HepG2 (cell line): Measurements from ENCODE around the gene ANKRD35. TPM values are rescaled to one million over a fixed set of nuclear protein-coding genes. Genes with fewer than 3 reads are reported as not detected.
A peak's percentile ranks its signal among the peaks of the same experiment; 100 is the strongest.

ENCODE experiments used
- ASH2L ChIP-seq: fragments of 300-600, 200-600 bp; sonication (generic); IDR thresholded peaks from 2 replicates; pipeline ENCODE4 v1.7.0; 2017; ENCODE audit warnings: low read depth, mild to moderate bottlenecking, moderate library complexity, mixed read lengths, low read length; ENCODE audit not compliant: insufficient read length
- BRF2 ChIP-seq: sonication (generic); formaldehyde crosslinking; IDR thresholded peaks from 2 replicates; pipeline ENCODE4 v1.8.1; 2022; ENCODE audit warnings: mild to moderate bottlenecking, missing genetic modification reagents
- CREBL2 ChIP-seq: sonication (generic); formaldehyde crosslinking; IDR thresholded peaks from 2 replicates; pipeline ENCODE4 v1.8.1; 2023; ENCODE audit warnings: missing genetic modification reagents, mild to moderate bottlenecking, borderline replicate concordance
- DNMT1 ChIP-seq: sonication (generic); formaldehyde crosslinking; IDR thresholded peaks from 2 replicates; pipeline ENCODE4 v1.5.1; 2020; ENCODE audit warnings: mild to moderate bottlenecking, missing genetic modification reagents
- FOXC1 ChIP-seq: sonication (generic); formaldehyde crosslinking; IDR thresholded peaks from 2 replicates; pipeline ENCODE4 v1.8.0; 2022; ENCODE audit warnings: mild to moderate bottlenecking, missing genetic modification reagents, borderline replicate concordance
- HOXA5 ChIP-seq: sonication (generic); formaldehyde crosslinking; IDR thresholded peaks from 2 replicates; pipeline ENCODE4 v1.4.0; 2020; ENCODE audit warnings: missing genetic modification reagents
- IKZF5 ChIP-seq: IDR thresholded peaks from 2 replicates; pipeline ENCODE4 v1.6.1; 2018; ENCODE audit warnings: missing genetic modification reagents, mild to moderate bottlenecking, missing compliant biosample characterization
- JUNB ChIP-seq: sonication (generic); formaldehyde crosslinking; IDR thresholded peaks from 2 replicates; pipeline ENCODE4 v1.8.0; 2022; ENCODE audit warnings: missing genetic modification reagents, mild to moderate bottlenecking, borderline replicate concordance
- KDM2A ChIP-seq: sonication (generic); formaldehyde crosslinking; IDR thresholded peaks from 2 replicates; pipeline ENCODE4 v1.4.0; 2020; ENCODE audit warnings: low read depth, missing genetic modification reagents, borderline replicate concordance
- KDM5B ChIP-seq: sonication (generic); formaldehyde crosslinking; IDR thresholded peaks from 2 replicates; pipeline ENCODE4 v1.4.0; 2020; ENCODE audit warnings: missing genetic modification reagents, mild to moderate bottlenecking, borderline replicate concordance
- KLF12 ChIP-seq: sonication (generic); formaldehyde crosslinking; IDR thresholded peaks from 2 replicates; pipeline ENCODE4 v1.4.0; 2020; ENCODE audit warnings: missing genetic modification reagents, borderline replicate concordance
- KLF9 ChIP-seq: IDR thresholded peaks from 2 replicates; pipeline ENCODE4 v1.6.1; 2016; ENCODE audit warnings: low read depth
- MED8 ChIP-seq: sonication (generic); formaldehyde crosslinking; IDR thresholded peaks from 2 replicates; pipeline ENCODE4 v1.8.1; 2023; ENCODE audit warnings: mild to moderate bottlenecking, missing genetic modification reagents; ENCODE audit not compliant: insufficient replicate concordance
- MXI1 ChIP-seq: IDR thresholded peaks from 3 replicates; pipeline ENCODE4 v1.6.1; 2012; ENCODE audit warnings: low read depth, low read length, inconsistent platforms, borderline replicate concordance
- MYC ChIP-seq: sonication (generic); formaldehyde crosslinking; IDR thresholded peaks from 2 replicates; pipeline ENCODE4 v1.9.0; 2021; ENCODE audit warnings: missing genetic modification reagents, borderline replicate concordance
- NFYB ChIP-seq: sonication (generic); formaldehyde crosslinking; IDR thresholded peaks from 2 replicates; pipeline ENCODE4 v1.4.0; 2020; ENCODE audit warnings: missing genetic modification reagents
- NR1H2 ChIP-seq: sonication (generic); formaldehyde crosslinking; IDR thresholded peaks from 2 replicates; pipeline ENCODE4 v1.8.1; 2022; ENCODE audit warnings: low read depth, missing genetic modification reagents, borderline replicate concordance
- SP4 ChIP-seq: sonication (generic); formaldehyde crosslinking; IDR thresholded peaks from 2 replicates; pipeline ENCODE4 v1.8.1; 2023; ENCODE audit warnings: mild to moderate bottlenecking, missing genetic modification reagents
- ZNF234 ChIP-seq: sonication (generic); formaldehyde crosslinking; conservative IDR thresholded peaks from 2 replicates; pipeline ENCODE4 v1.5.1; 2020; ENCODE audit warnings: mild to moderate bottlenecking, missing genetic modification reagents
- ZNF367 ChIP-seq: sonication (generic); formaldehyde crosslinking; IDR thresholded peaks from 2 replicates; pipeline ENCODE4 v1.4.0; 2020; ENCODE audit warnings: missing genetic modification reagents, borderline replicate concordance
- ZNF484 ChIP-seq: sonication (generic); formaldehyde crosslinking; IDR thresholded peaks from 2 replicates; pipeline ENCODE4 v1.5.1; 2020; ENCODE audit warnings: mild to moderate bottlenecking, low read depth, missing genetic modification reagents, borderline replicate concordance
- ZNF674 ChIP-seq: sonication (generic); formaldehyde crosslinking; IDR thresholded peaks from 2 replicates; pipeline ENCODE4 v1.5.0; 2020; ENCODE audit warnings: low read depth, mild to moderate bottlenecking, missing genetic modification reagents
- ZNF704 ChIP-seq: sonication (generic); formaldehyde crosslinking; IDR thresholded peaks from 2 replicates; pipeline ENCODE4 v1.8.1; 2023; ENCODE audit warnings: mild to moderate bottlenecking, inconsistent platforms, moderate library complexity, missing genetic modification reagents, borderline replicate concordance
- ZNF775 ChIP-seq: sonication (generic); formaldehyde crosslinking; IDR thresholded peaks from 2 replicates; pipeline ENCODE4 v1.4.0; 2020; ENCODE audit warnings: missing genetic modification reagents, mild to moderate bottlenecking, moderate library complexity, borderline replicate concordance
- ZNF841 ChIP-seq: sonication (generic); formaldehyde crosslinking; IDR thresholded peaks from 2 replicates; pipeline ENCODE4 v1.8.1; 2023; ENCODE audit warnings: missing genetic modification reagents, borderline replicate concordance
- polyA plus RNA-seq, 8 experiments: library from polyadenylated mRNA; depleted of rRNA in 3 of 8; stranded (reverse) in 7 of 8; unstranded in 1 of 8; fragments of >200 nt; fragmentation: Illumina TruSeq in 4 of 8; extraction: Trizol in 4 of 8; gene quantifications; 2 replicates each; pipeline versions ENCODE4 v1.2.1 to v1.2.3, GENCODE V29; 2011 to 2016; ENCODE audit warnings: low read depth in 4 of 8, missing spikeins in 1 of 8, mixed read lengths in 1 of 8; ENCODE audit not compliant: insufficient read depth in 1 of 8
- total RNA-seq, 5 experiments: library from RNA; depleted of rRNA; stranded (reverse); fragments of >200 nt; fragmentation: Illumina TruSeq; extraction: Trizol; gene quantifications; 2 replicates each; pipeline ENCODE4 v1.2.3, GENCODE V29; 2016; ENCODE audit warnings: low read depth in 1 of 5

The ANKRD35 gene
- total and polyA plus RNA-seq, 2 of the 13 experiments (the other 11 are each of a cell fraction or from before 2014, with no cell fraction given) = 0.02 TPM; not detected in 1

- 0 out of 2 replicates have a peak, but pooled peaks have one; percentile 59 for TF ChIP-seq ZNF234 (CRISPR knock-in tag)
- TF ChIP-seq HOXA5 (CRISPR knock-in tag) = 0 out of 2 replicates have a peak, but pooled peaks have one; percentile 42
- 0 out of 2 replicates have a peak, but pooled peaks have one; percentile 65 for TF ChIP-seq DNMT1 (CRISPR knock-in tag)
- peak; percentile 84 for TF ChIP-seq MYC (CRISPR knock-in tag)
- 0 out of 2 replicates have a peak, but pooled peaks have one; percentile 35 for TF ChIP-seq KLF9
- no peak; the same call in 1 of the 2 replicates for TF ChIP-seq ZNF674 (CRISPR knock-in tag)
- TF ChIP-seq ZNF484 (CRISPR knock-in tag) = no peak
- peak; percentile 79; the same call in 1 of the 2 replicates for TF ChIP-seq KDM5B
- TF ChIP-seq ZNF775 (CRISPR knock-in tag) = no peak; the same call in 1 of the 2 replicates
- TF ChIP-seq ASH2L = peak; percentile 89
- no peak for TF ChIP-seq ZNF367 (CRISPR knock-in tag)
- no peak for TF ChIP-seq JUNB
- TF ChIP-seq ZNF704 (CRISPR knock-in tag) = 0 out of 2 replicates have a peak, but pooled peaks have one; percentile 65
- TF ChIP-seq ZNF841 = no peak
- peak; percentile 65; the same call in 1 of the 2 replicates for TF ChIP-seq FOXC1 (CRISPR knock-in tag)
- TF ChIP-seq SP4 (CRISPR knock-in tag) = peak; percentile 65; the same call in 1 of the 2 replicates
- TF ChIP-seq BRF2 (CRISPR knock-in tag) = no peak
- peak; percentile 82 for TF ChIP-seq IKZF5
- peak; percentile 29; the same call in 1 of the 2 replicates for TF ChIP-seq CREBL2 (CRISPR knock-in tag)
- no peak; the same call in 2 of the 3 replicates for TF ChIP-seq MXI1
- peak; percentile 42; the same call in 1 of the 2 replicates for TF ChIP-seq KLF12 (CRISPR knock-in tag)
- no peak for TF ChIP-seq MED8 (CRISPR knock-in tag)
- peak; percentile 83 for TF ChIP-seq KDM2A (CRISPR knock-in tag)
- TF ChIP-seq NFYB (CRISPR knock-in tag) = peak; percentile 52
- no peak for TF ChIP-seq NR1H2
These were observed 61.8 kb downstream of the ANKRD35 start, which contains the start of the genes POLR3C and RNF115 (continued) for GRCh38 chr1:145823565-145824498.
